Ovary (tissue), 10 donors: ENCODE results near the gene UBE2V1. TPM values are rescaled to one million over a fixed set of nuclear protein-coding genes. Genes with fewer than 3 reads are reported as not detected.
"Not testable (repeated sequence)": the region's sequence is repeated elsewhere in the genome, so short reads cannot be mapped to it uniquely, and the experiment has no call there.

Source experiments
- DNase-seq, 5 donors: peaks; one replicate each; pipeline ENCODE4 v3.0.0-alpha.2; 2019 to 2020
- H3K27ac ChIP-seq, 2 donors: fragments of 200-600 bp; one replicate each; pipeline versions ENCODE4 v1.5.1 to v1.8.0; 2019 to 2022
- H3K27me3 ChIP-seq: fragments of 200-600 bp; one replicate; pipeline ENCODE4 v1.8.0; 2022
- H3K36me3 ChIP-seq: fragments of 200-600 bp; sonication (generic); one replicate; pipeline ENCODE4 v1.5.1; 2019
- H3K4me1 ChIP-seq: one replicate; pipeline ENCODE4 v1.8.1; 2013; ENCODE audit warnings: mild to moderate bottlenecking, moderate library complexity; ENCODE audit not compliant: insufficient read depth
- H3K4me3 ChIP-seq: fragments of 200-600 bp; sonication (generic); one replicate; pipeline ENCODE4 v1.5.1; 2017
- H3K9me3 ChIP-seq, 2 donors: fragments of 200-600 bp in 1 of 2; sonication (generic) in 1 of 2; one replicate each; pipeline versions ENCODE4 v1.5.1 to v1.8.1; 2013 to 2019; ENCODE audit warnings: mild to moderate bottlenecking in 1 of 2, moderate library complexity in 1 of 2
- CTCF ChIP-seq, 3 donors: fragments of 450-650 bp in 2 of 3; fragments of 200-600 bp in 1 of 3; IDR thresholded peaks; one replicate each; pipeline versions ENCODE4 v1.5.1 to v1.8.0; 2016 to 2022; ENCODE audit warnings: antibody characterized with exemption in 3 of 3, mild to moderate bottlenecking in 1 of 3
- EP300 ChIP-seq: sonication (generic); formaldehyde crosslinking; IDR thresholded peaks from one replicate; pipeline ENCODE4 v1.6.1; 2017; ENCODE audit warnings: antibody characterized with exemption
- POLR2A ChIP-seq: fragments of 450-650 bp; IDR thresholded peaks from one replicate; pipeline ENCODE4 v1.6.1; 2017; ENCODE audit warnings: antibody characterized with exemption, mild to moderate bottlenecking, moderate library complexity
- WGBS, 3 donors: extraction: QIAGEN DNeasy Blood & Tissue Kit in 1 of 3; methylation state at CpG; one replicate each; pipeline versions ENCODE4 v1.1.5 to v1.1.7; 2013 to 2017; 5-methylcytosine and 5-hydroxymethylcytosine counted together
- intact Hi-C, 4 donors: fragments of 100-400 bp; cut with DNase I; formaldehyde crosslinking; loops; one replicate each; pipeline versions ENCODE4 v1.11.0 to v1.15.1; 2022 to 2023
- long read RNA-seq, 3 donors: library from polyadenylated mRNA in 2 of 3; unstranded in 2 of 3; transcript quantifications; one replicate each; pipeline ENCODE4 v2.0.0 and lab custom pipeline, GENCODE V29; 2021 to 2026
- polyA plus RNA-seq, 2 donors: library from polyadenylated mRNA; stranded (reverse); fragments of 200-250 nt in 1 of 2; fragments of 350-450 nt in 1 of 2; fragmentation: Illumina TruSeq in 1 of 2; extraction: RNeasy Lipid Tissue Mini Kit (QIAGEN cat#74804) in 1 of 2; gene quantifications; one replicate each; pipeline ENCODE4 v1.2.3, GENCODE V29; 2013 to 2014
- total RNA-seq, 7 donors: library from RNA; depleted of rRNA in 2 of 7; stranded (reverse); fragments of >200 nt in 2 of 7; fragmentation: NEBNext Ultra II Directional in 3 of 7; extraction: Animal tissue kit (Norgen Biotek cat#: 25700) in 3 of 7; gene quantifications; one replicate each; pipeline versions ENCODE4 v1.1.0 to v1.2.4, GENCODE V29; 2016 to 2023
- donor health status: DM: no; HTN: no; CAD: no; lungs with moderate emphysema.
- donor health status: DM: no; HTN: no; CAD: no.
- donor health status: Bipolar disorder and iron deficiency.
- donor health status: DM: yes; HTN: yes; CAD: no.
- donor health status: DM: no; HTN: no; CAD: no.
- donor health status: DM: yes; HTN: yes; CAD: no.

The UBE2V1 gene
- total RNA-seq (10 to 100 TPM; 51.0 to 90.3 (median 77.2) TPM), polyA plus RNA-seq (100 to 1,000 TPM in 1 of 2 donors, 10 to 100 TPM in 1; 43.6 to 189 TPM)
- long read RNA-seq, donor 1, transcript UBE2V1-203 (4 exons, 2,133 nt) = major isoform, 174 of 191 reads
- long read RNA-seq, donor 1, transcript UBE2V1-205 (3 exons, 1,983 nt) = minor isoform, 8 of 191 reads
- long read RNA-seq, donor 1, partial matches to known transcripts = 0 of 191 reads
- long read RNA-seq, donor 1, other reads (novel, unspliced or antisense) = 6 of 191 reads
- long read RNA-seq, donor 2, transcript UBE2V1-203 (4 exons, 2,133 nt) = major isoform, 63 of 69 reads
- long read RNA-seq, donor 2, partial matches to known transcripts = 0 of 69 reads
- long read RNA-seq, donor 2, other reads (novel, unspliced or antisense) = 0 of 69 reads
- long read RNA-seq, donor 3, transcript UBE2V1-203 (4 exons, 2,133 nt) = major isoform, 108 of 119 reads
- long read RNA-seq, donor 3, transcript UBE2V1-205 (3 exons, 1,983 nt) = minor isoform, 9 of 119 reads
- long read RNA-seq, donor 3, partial matches to known transcripts = 0 of 119 reads
- long read RNA-seq, donor 3, other reads (novel, unspliced or antisense) = 0 of 119 reads

GRCh38 chr20:50112512-50113419, at the start of gene UBE2V1:
Gene UBE2V1, minus strand, starts transcription at chr20:50113150. Its CDS starts 22 bp downstream, at chr20:50113128.
- Histone ChIP-seq H3K27me3 (no peaks in the 10 kb centered on the region), H3K4me1 (peaks cover 10% of the 10 kb centered on the region), H3K36me3 (no peaks in the 10 kb centered on the region), H3K27ac (peak within 1 kb of the TSS; percentile 87), H3K4me3 (peak within 1 kb of the TSS; percentile 99), H3K9me3 (no peaks in the 10 kb centered on the region)
- intact Hi-C loops = no loop called here
- TF ChIP-seq POLR2A (peak; percentile 79), EP300 (no peak), CTCF (IDR thresholded peaks at IDR 0.05) (peak in 2 of 3 donors; percentile 38 to 45)
- WGBS, 3 donors = 0 to 1% (median 1%) methylated on average over 48 to 70 of the region's 70 CpGs
- peak; percentile 89 to 93 (median 90) for DNase-seq

GRCh38 chr20:50161494-50161893, 48.5 kb upstream of the UBE2V1 start:
- H3K9me3 ChIP-seq, H3K4me3 ChIP-seq, intact Hi-C loops, H3K4me1 ChIP-seq, H3K27me3 ChIP-seq, DNase-seq, H3K27ac ChIP-seq, H3K36me3 ChIP-seq: not testable (repeated sequence)
- WGBS, 3 donors = 76 to 84% (median 82%) methylated on average over 7 of the region's 7 CpGs

- peak; percentile 90 to 95 (median 93) for DNase-seq
- H3K4me1 ChIP-seq = peaks cover 10% of the 10 kb centered on the region
- TF ChIP-seq POLR2A = peak; percentile 65
- peak in 2 of 3 donors; percentile 14 to 17 for TF ChIP-seq CTCF (IDR thresholded peaks at IDR 0.05)
- no peak for TF ChIP-seq EP300
- intact Hi-C loops = loop anchor here in 1 of 4 donors (10.0 kb wide), 1 partner anchor 169 kb away; the partner anchor contains the start of gene SNAI1
- H3K36me3 ChIP-seq = no peaks in the 10 kb centered on the region
- WGBS, 3 donors = 1 to 4% (median 3%) methylated on average over 44 to 99 of the region's 99 CpGs
- H3K4me3 ChIP-seq = peak within 1 kb of the TSS; percentile 51
- peak within 1 kb of the TSS; percentile 13 to 53 for H3K27ac ChIP-seq
- H3K9me3 ChIP-seq = no peaks in the 10 kb centered on the region
- no peaks in the 10 kb centered on the region for H3K27me3 ChIP-seq
These were observed 40.8 kb upstream of the UBE2V1 start, which contains the start of gene PEDS1 for GRCh38 chr20:50153500-50154377. Gene PEDS1, minus strand, starts transcription at chr20:50153723. Its CDS starts 86 bp downstream, at chr20:50153637.

GRCh38 chr20:50153153-50153499, 40.2 kb upstream of the UBE2V1 start:
- no peaks in the 10 kb centered on the region for H3K36me3 ChIP-seq
- H3K9me3 ChIP-seq = no peaks in the 10 kb centered on the region
- 1 to 2% (median 1%) methylated on average over 18 of the region's 18 CpGs for WGBS, 3 donors
- intact Hi-C loops = loop anchor here in 1 of 4 donors (10.0 kb wide), 1 partner anchor 168 kb away; the partner anchor contains the start of gene SNAI1
- DNase-seq = no peak
- peak overlapping the region in 1 of 2 donors; percentile 53 for H3K27ac ChIP-seq
- peak overlapping the region; percentile 51 for H3K4me3 ChIP-seq
- TF ChIP-seq CTCF (IDR thresholded peaks at IDR 0.05) (no peak), EP300 (no peak), POLR2A (no peak)
- peaks cover 10% of the 10 kb centered on the region for H3K4me1 ChIP-seq
- no peaks in the 10 kb centered on the region for H3K27me3 ChIP-seq
